ENCODE measurements around the gene LIME1. TPM values are rescaled to one million over a fixed set of nuclear protein-coding genes. Genes with fewer than 3 reads are reported as not detected.

The LIME1 gene
- total RNA-seq, 1 donor from 2014 or later = 0.47 TPM

DNA sequence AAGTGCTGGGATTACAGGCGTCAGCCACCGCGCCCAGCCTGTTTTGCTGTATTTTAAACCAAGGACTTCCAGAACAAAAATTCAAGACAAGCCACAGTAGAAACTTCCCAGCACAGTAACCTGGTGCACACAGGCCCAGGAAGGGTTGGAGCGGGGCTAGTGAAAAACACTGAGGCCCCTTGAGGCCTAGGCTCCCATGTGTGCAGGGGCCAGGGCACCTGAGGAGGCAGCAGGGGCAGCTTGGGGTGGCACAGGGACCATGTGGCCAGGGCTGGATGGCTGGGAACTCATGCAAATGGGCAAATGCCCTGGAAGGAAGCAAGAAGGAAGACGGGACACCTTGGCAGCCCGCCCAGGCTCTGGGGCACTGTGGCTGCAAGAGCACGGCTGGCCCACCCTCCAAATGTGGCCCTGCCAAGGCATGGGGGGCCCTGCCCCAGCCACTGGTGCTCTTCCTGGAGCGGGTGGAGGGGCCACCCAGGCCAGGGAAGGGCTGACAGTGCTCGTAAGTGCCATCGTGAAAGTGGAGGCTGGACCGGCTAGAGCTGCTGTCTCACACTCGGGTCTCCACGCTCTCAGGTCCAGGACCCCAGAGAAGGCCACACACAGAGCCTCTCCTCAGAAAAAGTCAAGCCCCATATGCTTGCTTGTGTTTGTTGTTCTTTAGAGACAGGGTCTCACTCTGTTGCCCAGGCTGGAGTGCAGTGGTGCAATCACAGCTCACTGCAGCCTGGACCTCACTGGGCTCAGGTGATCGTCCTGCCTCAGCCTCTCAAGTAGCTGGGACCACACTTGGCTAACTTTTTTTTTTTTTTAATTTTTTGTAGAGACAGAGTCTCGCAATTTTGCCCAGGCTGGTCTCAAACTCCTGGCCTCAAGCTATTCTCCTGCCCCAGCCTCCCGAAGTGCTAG lies 13.4 kb downstream of the LIME1 start:
- peaks cover 15% of the 10 kb centered on the region for H3K4me1 Mint-ChIP-seq
- Histone ChIP-seq H3K9me3 (ENCODE audit: low read depth) (no peaks in the 10 kb centered on the region), H3K9ac (no peak overlapping the region), H3K79me2 (ENCODE audit: low read depth) (no peaks in the 10 kb centered on the region), H3K27ac (no peak overlapping the region), H3K4me3 (no peak overlapping the region), H4K20me1 (ENCODE audit: low read depth) (no peaks in the 10 kb centered on the region), H3K4me1 (no peaks in the 10 kb centered on the region), H3K4me2 (no peak overlapping the region), H2AFZ (replicated peaks) (no peak overlapping the region), H3K36me3 (no peaks in the 10 kb centered on the region), H3K27me3 (no peaks in the 10 kb centered on the region), H3F3A (ENCODE audit: low read depth) (no peaks in the 10 kb centered on the region)
- H3K9me3 Mint-ChIP-seq = no peaks in the 10 kb centered on the region
- H3K27ac Mint-ChIP-seq = no peak overlapping the region
- H3K36me3 Mint-ChIP-seq = peaks cover 4% of the 10 kb centered on the region
- peaks cover 9% of the 10 kb centered on the region for H3K27me3 Mint-ChIP-seq (ENCODE audit: insufficient read depth, low read depth)
- H3K4me3 Mint-ChIP-seq = no peak overlapping the region
- TF ChIP-seq EZH2phosphoT487 (IDR thresholded peaks at IDR 0.05) (no peak), EZH2 (IDR thresholded peaks at IDR 0.05) (no peak)
- TF ChIP-seq, protein P1, sequence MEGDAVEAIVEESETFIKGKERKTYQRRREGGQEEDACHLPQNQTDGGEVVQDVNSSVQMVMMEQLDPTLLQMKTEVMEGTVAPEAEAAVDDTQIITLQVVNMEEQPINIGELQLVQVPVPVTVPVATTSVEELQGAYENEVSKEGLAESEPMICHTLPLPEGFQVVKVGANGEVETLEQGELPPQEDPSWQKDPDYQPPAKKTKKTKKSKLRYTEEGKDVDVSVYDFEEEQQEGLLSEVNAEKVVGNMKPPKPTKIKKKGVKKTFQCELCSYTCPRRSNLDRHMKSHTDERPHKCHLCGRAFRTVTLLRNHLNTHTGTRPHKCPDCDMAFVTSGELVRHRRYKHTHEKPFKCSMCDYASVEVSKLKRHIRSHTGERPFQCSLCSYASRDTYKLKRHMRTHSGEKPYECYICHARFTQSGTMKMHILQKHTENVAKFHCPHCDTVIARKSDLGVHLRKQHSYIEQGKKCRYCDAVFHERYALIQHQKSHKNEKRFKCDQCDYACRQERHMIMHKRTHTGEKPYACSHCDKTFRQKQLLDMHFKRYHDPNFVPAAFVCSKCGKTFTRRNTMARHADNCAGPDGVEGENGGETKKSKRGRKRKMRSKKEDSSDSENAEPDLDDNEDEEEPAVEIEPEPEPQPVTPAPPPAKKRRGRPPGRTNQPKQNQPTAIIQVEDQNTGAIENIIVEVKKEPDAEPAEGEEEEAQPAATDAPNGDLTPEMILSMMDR (IDR thresholded peaks at IDR 0.05) = no peak
- DNase-seq (ENCODE audit: low spot score) = no peak

DNA sequence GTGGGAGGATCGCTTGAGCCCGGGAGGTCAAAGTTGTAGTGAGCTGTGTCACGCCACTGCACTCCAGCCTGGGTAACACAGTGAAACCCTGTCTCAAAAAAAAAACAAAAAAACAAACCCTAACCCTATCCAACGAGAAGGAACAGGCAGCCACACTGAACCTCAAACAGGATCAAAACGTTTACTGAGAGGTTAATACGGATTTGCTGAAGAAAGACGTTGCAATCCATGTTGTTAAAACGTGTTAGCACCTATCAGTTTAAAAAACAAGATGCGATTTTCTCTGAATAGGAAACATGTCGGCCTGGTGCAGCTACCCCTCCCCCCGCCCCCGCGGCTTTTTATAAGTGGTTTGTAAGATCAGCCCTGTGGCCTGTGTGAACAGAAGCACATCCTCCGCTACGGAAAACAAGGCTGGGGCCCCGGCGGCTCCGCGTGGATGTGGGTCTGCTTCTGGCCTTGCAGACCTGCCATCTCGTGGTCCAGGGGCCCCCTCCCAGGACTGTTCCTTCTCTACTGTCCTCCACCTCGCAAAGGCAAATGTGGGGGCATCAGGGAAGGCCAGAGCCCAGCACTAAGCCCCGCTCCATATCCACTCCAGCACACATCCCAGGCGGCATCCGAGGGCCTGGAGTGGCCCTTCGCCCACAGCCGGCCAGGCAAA lies 14.5 kb downstream of the LIME1 start:
- H3K27me3 Mint-ChIP-seq (ENCODE audit: insufficient read depth, low read depth) = peaks cover 4% of the 10 kb centered on the region
- Histone ChIP-seq H3K36me3 (no peaks in the 10 kb centered on the region), H4K20me1 (ENCODE audit: low read depth) (no peaks in the 10 kb centered on the region), H3K9me3 (ENCODE audit: low read depth) (no peaks in the 10 kb centered on the region), H3K4me3 (no peak overlapping the region), H2AFZ (replicated peaks) (no peak overlapping the region), H3K27me3 (no peaks in the 10 kb centered on the region), H3K27ac (no peak overlapping the region), H3K4me2 (no peak overlapping the region), H3F3A (ENCODE audit: low read depth) (no peaks in the 10 kb centered on the region), H3K79me2 (ENCODE audit: low read depth) (no peaks in the 10 kb centered on the region), H3K9ac (no peak overlapping the region), H3K4me1 (no peaks in the 10 kb centered on the region)
- H3K9me3 Mint-ChIP-seq = no peaks in the 10 kb centered on the region
- H3K4me1 Mint-ChIP-seq = peaks cover 16% of the 10 kb centered on the region
- no peaks in the 10 kb centered on the region for H3K36me3 Mint-ChIP-seq
- H3K27ac Mint-ChIP-seq = no peak overlapping the region
- DNase-seq (ENCODE audit: low spot score) = no peak
- no peak overlapping the region for H3K4me3 Mint-ChIP-seq
- TF ChIP-seq EZH2phosphoT487 (IDR thresholded peaks at IDR 0.05) (no peak), EZH2 (IDR thresholded peaks at IDR 0.05) (no peak)
- TF ChIP-seq, protein P1 (IDR thresholded peaks at IDR 0.05) = no peak

DNA sequence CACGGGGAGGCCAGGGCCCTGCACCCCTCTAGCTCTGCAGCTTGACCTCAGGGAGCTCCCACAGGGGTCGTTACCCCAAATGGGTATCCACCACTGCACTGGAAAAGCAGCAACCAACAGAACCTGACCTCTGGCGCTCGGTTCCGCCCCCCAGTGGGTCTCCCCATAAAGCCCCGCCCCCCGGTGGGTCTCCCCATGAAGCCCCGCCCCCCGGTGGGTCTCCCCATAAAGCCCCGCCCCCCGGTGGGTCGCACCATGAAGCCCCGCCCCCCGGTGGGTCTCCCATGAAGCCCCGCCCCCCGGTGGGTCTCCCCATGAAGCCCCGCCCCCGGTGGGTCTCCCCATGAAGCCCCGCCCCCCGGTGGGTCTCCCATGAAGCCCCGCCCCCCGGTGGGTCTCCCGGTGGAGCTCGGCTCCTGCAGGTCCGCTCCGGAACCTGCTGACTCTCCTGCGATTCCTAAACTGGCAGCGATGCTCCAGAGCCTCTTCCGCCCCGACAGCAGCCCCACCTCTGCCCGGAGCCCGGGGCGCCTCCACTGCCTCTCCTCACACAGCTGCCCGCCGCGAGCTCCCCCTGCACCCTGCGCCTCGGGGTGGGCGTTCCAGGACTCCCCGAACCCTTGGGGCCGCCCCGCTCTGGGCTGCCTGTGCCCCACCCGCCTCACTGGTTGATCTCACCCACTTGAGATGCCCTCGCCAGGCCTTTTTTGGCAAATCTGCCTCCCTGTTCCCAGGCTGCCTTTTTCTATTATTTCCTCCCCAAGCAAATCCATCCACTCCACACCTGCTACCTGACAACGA lies 15.2 kb downstream of the LIME1 start:
- Histone ChIP-seq H3K9ac (no peak overlapping the region), H2AFZ (replicated peaks) (no peak overlapping the region), H4K20me1 (ENCODE audit: low read depth) (no peaks in the 10 kb centered on the region), H3K79me2 (ENCODE audit: low read depth) (no peaks in the 10 kb centered on the region), H3K4me2 (no peak overlapping the region), H3K4me3 (no peak overlapping the region), H3K36me3 (no peaks in the 10 kb centered on the region), H3K4me1 (no peaks in the 10 kb centered on the region), H3K27me3 (no peaks in the 10 kb centered on the region), H3K27ac (no peak overlapping the region), H3F3A (ENCODE audit: low read depth) (no peaks in the 10 kb centered on the region), H3K9me3 (ENCODE audit: low read depth) (no peaks in the 10 kb centered on the region)
- Mint-ChIP-seq H3K4me1 (peaks cover 16% of the 10 kb centered on the region), H3K27ac (no peak overlapping the region), H3K9me3 (no peaks in the 10 kb centered on the region), H3K4me3 (no peak overlapping the region), H3K36me3 (no peaks in the 10 kb centered on the region), H3K27me3 (ENCODE audit: insufficient read depth, low read depth) (peaks cover 4% of the 10 kb centered on the region)
- TF ChIP-seq EZH2phosphoT487 (IDR thresholded peaks at IDR 0.05) (no peak), EZH2 (IDR thresholded peaks at IDR 0.05) (no peak)
- TF ChIP-seq, protein P1 (IDR thresholded peaks at IDR 0.05) = no peak
- no peak for DNase-seq (ENCODE audit: low spot score)
